ENCODE measurements around the gene SEPTIN12.

The SEPTIN12 gene

DNA sequence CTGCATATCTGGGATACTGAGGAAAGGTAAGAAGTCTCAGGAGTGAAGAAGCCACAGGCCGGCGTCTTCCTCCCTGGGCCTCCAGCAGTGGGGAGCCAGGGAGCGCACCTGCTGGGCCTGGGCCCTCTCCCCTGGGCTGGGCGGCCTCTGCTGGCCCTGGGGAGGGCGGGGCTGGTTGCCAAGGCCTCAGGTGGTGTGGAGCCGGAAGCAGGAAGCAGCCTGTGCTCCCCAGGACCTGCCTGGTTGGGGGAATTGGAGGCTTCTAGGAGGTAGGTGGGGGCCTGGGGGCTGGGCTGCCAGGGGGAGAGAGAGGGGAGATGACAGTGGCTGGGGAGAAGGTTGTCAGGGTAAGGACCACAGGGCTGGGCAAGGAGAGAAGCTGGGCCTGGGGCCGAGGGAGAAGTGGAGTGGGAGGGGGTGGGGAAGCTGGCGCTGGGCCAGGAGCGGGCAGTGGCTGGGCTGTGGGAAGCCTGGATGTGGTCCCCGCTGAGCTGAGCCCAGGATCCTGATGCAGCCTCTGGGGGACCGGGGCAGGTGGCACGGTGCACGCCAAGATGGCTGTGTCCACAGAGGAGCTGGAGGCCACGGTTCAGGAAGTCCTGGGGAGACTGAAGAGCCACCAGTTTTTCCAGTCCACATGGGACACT lies 7.2 kb upstream of the SEPTIN12 start, which contains the start of gene SMIM22:
Gene SMIM22 (plus strand): TSS at position 189 of the 647 bp plus-strand sequence. CDS start 366 bp downstream, at position 555.
- in situ Hi-C loops (cut with HindIII; ENCODE audit: low sequenced_read_pairs) = no loop called here
- no peak within 1 kb of the TSS for H3K4me3 ChIP-seq (ENCODE audit: low read depth, low read length)
- TF ChIP-seq, protein P1, sequence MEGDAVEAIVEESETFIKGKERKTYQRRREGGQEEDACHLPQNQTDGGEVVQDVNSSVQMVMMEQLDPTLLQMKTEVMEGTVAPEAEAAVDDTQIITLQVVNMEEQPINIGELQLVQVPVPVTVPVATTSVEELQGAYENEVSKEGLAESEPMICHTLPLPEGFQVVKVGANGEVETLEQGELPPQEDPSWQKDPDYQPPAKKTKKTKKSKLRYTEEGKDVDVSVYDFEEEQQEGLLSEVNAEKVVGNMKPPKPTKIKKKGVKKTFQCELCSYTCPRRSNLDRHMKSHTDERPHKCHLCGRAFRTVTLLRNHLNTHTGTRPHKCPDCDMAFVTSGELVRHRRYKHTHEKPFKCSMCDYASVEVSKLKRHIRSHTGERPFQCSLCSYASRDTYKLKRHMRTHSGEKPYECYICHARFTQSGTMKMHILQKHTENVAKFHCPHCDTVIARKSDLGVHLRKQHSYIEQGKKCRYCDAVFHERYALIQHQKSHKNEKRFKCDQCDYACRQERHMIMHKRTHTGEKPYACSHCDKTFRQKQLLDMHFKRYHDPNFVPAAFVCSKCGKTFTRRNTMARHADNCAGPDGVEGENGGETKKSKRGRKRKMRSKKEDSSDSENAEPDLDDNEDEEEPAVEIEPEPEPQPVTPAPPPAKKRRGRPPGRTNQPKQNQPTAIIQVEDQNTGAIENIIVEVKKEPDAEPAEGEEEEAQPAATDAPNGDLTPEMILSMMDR (IDR thresholded peaks at IDR 0.05; ENCODE audit: low read depth, low read length) = no peak
- no peak for DNase-seq (ENCODE audit: low read depth, low spot score)

DNA sequence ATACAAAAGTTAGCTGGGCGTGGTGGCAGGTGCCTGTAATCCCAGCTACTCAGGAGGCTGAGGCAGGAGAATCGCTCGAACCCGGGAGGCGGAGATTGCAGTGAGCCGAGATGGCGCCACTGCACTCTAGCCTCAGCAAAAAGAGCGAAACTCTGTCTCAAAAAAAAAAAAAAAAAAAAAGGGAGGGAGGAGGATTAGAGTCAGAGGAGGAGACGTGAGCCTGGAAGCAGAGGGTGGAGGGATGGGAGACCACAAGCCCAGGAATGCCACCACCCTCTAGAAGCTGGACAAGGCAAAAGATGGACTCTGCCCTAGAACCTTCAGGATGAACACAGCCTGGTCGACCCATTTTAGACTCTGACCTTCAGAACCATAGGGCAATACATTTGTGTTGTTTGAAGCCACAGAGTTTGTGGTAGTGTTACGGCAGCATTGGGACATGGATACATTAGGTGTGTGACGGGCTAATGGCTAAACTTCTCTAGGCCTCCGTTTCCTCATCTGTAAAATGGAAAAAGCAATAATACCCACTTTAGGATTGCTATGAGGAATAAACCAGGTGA lies 4.9 kb upstream of the SEPTIN12 start:
- no peak overlapping the region for H3K4me3 ChIP-seq (ENCODE audit: low read depth, low read length)
- in situ Hi-C loops (cut with HindIII; ENCODE audit: low sequenced_read_pairs) = no loop called here
- TF ChIP-seq, protein P1 (IDR thresholded peaks at IDR 0.05; ENCODE audit: low read depth, low read length) = no peak
- DNase-seq (ENCODE audit: low read depth, low spot score) = no peak

DNA sequence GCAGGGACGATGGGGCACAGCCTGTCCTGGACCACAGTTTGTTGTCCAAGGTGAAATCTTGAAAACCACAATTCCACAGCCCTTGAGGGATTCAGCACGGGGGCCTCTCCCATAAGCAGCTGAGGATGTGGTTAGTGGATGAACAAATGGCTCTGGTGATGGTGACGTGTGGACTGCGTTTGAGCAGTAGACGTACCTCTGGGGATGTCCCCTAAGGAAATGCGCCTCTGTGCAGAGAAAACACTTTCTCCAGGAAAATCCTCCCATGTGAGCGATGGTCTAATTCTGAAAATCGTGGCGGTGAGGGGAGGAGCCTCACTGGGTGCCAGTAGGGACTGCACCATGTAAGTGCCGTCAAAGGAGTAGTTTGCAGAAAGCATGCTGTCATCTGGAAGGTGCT lies 2.7 kb upstream of the SEPTIN12 start:
- in situ Hi-C loops (cut with HindIII; ENCODE audit: low sequenced_read_pairs) = no loop called here
- DNase-seq (ENCODE audit: low read depth, low spot score) = no peak
- TF ChIP-seq, protein P1 (IDR thresholded peaks at IDR 0.05; ENCODE audit: low read depth, low read length) = no peak
- H3K4me3 ChIP-seq (ENCODE audit: low read depth, low read length) = no peak overlapping the region

DNA sequence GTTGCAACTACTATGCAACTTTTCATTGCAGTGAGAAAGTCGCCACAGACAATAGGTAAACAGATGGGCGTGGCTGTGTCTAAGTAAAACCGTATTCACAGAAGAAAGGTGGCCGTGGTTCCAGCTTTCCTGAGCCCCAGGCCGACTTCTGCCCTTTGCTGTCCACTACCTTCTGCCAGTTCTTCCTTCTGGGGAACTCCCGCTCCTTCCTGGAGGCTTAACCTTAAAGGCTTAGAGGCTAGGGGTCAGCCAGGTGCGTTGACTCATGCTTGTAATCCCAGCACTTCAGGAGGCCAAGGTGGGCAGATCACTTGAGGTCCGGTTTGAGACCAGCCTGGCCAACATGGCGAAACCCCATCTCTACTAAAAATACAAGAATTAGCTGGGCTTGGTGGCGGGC lies 2.1 kb upstream of the SEPTIN12 start:
- in situ Hi-C loops (cut with HindIII; ENCODE audit: low sequenced_read_pairs) = no loop called here
- no peak overlapping the region for H3K4me3 ChIP-seq (ENCODE audit: low read depth, low read length)
- TF ChIP-seq, protein P1 (IDR thresholded peaks at IDR 0.05; ENCODE audit: low read depth, low read length) = no peak

DNA sequence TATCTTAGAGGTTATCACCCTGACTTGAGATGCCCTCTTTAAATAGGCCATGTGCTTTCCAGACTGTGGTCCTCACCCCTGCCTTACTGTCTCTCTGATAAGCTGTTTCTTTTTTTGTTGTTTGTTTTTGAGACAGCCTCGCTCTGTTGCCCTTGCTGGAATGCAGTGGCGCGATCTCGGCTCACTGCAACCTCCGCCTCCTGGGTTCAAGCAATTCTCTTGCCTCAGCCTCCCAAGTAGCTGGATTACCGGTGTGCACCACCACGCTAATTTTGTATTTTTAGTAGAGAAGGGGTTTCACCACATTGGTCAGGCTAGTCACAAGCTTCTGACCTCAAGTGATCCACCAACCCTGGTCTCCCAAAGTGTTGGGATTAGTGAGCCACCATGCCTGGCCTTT lies 765 bp upstream of the SEPTIN12 start:
- no peak for DNase-seq (ENCODE audit: low read depth, low spot score)
- H3K4me3 ChIP-seq (ENCODE audit: low read depth, low read length) = no peak overlapping the region
- in situ Hi-C loops (cut with HindIII; ENCODE audit: low sequenced_read_pairs) = no loop called here
- TF ChIP-seq, protein P1 (IDR thresholded peaks at IDR 0.05; ENCODE audit: low read depth, low read length) = no peak

More for the DNA sequence above, 2.1 kb upstream of the SEPTIN12 start:
- DNase-seq (ENCODE audit: low read depth, low spot score) = no peak

DNA sequence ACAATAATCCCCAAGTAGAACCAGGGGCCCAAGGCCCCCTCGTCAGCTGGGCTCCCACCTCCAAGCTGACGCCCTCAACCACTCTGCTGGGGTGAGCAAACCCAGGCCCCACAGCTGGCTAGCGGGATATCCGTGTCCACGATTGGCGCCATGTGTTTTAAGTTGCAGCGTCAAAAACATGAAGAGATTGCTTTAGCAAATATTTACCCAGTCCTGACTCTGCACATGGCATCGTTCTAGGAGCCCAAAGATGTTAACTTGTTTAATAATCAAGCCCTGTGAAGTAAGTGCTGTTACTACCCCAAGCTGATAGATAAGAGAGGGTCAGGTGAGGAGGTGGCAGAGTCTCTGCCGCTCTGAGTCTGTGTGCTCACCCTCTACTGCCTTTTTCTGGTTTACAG lies 344 bp upstream of the SEPTIN12 start:
- TF ChIP-seq, protein P1 (IDR thresholded peaks at IDR 0.05; ENCODE audit: low read depth, low read length) = no peak
- H3K4me3 ChIP-seq (ENCODE audit: low read depth, low read length) = no peak overlapping the region
- DNase-seq (ENCODE audit: low read depth, low spot score) = no peak
- in situ Hi-C loops (cut with HindIII; ENCODE audit: low sequenced_read_pairs) = no loop called here

Measured in astrocyte of the spinal cord (primary cell).